H9 (cell line): ENCODE measurements around the gene SLC24A3. TPM values are rescaled to one million over a fixed set of nuclear protein-coding genes. Genes with fewer than 3 reads are reported as not detected.

Experiments used
- DNase-seq: peaks from one replicate; pipeline ENCODE4 v3.0.0-alpha.2; 2017
- H2AFZ ChIP-seq: one replicate; pipeline ENCODE4 v1.6.1; 2013; ENCODE audit warnings: mild to moderate bottlenecking, low read length, control low read depth, moderate library complexity
- H2AK5ac ChIP-seq: 2 replicates; pipeline ENCODE4 v1.6.1; 2013; ENCODE audit warnings: low read length, control low read depth, mixed read lengths; ENCODE audit not compliant: insufficient read length
- H2BK120ac ChIP-seq: one replicate; pipeline ENCODE4 v1.6.1; 2013; ENCODE audit warnings: low read depth, mild to moderate bottlenecking, low read length, control low read depth, inconsistent platforms; ENCODE audit not compliant: poor library complexity, severe bottlenecking
- H2BK12ac ChIP-seq: 2 replicates; pipeline ENCODE4 v1.6.1; 2013; ENCODE audit warnings: low read length, control low read depth, mixed read lengths, low read depth; ENCODE audit not compliant: insufficient read length
- H2BK15ac ChIP-seq: 2 replicates; pipeline ENCODE4 v1.6.1; 2013; ENCODE audit warnings: low read depth, low read length, control low read depth
- H2BK20ac ChIP-seq: one replicate; pipeline ENCODE4 v1.6.1; 2013; ENCODE audit warnings: low read depth, mild to moderate bottlenecking, low read length, control low read depth, inconsistent platforms; ENCODE audit not compliant: poor library complexity, severe bottlenecking
- H2BK5ac ChIP-seq: 2 replicates; pipeline ENCODE4 v1.6.1; 2013; ENCODE audit warnings: low read length, control low read depth, mixed read lengths; ENCODE audit not compliant: insufficient read length
- H3K14ac ChIP-seq: 2 replicates; pipeline ENCODE4 v1.6.1; 2013; ENCODE audit warnings: low read length, control low read depth; ENCODE audit not compliant: insufficient read depth
- H3K18ac ChIP-seq: 2 replicates; pipeline ENCODE4 v1.6.1; 2013; ENCODE audit warnings: low read depth, mild to moderate bottlenecking, mixed read lengths, low read length, control low read depth; ENCODE audit not compliant: insufficient read length
- H3K23ac ChIP-seq: 2 replicates; pipeline ENCODE4 v1.6.1; 2013; ENCODE audit warnings: low read length, control low read depth, mixed read lengths, low read depth; ENCODE audit not compliant: insufficient read length
- H3K23me2 ChIP-seq: 2 replicates; pipeline ENCODE4 v1.6.1; 2013; ENCODE audit warnings: low read depth, mild to moderate bottlenecking, mixed read lengths, low read length, control low read depth; ENCODE audit not compliant: insufficient read length, poor library complexity, severe bottlenecking
- H3K27ac ChIP-seq: 2 replicates; pipeline ENCODE4 v1.5.1; 2013; ENCODE audit warnings: low read length, control low read depth, mixed read lengths, low read depth; ENCODE audit not compliant: insufficient read length
- H3K27me3 ChIP-seq: 2 replicates; pipeline ENCODE4 v1.6.1; 2013; ENCODE audit warnings: low read length, control low read depth, inconsistent platforms; ENCODE audit not compliant: insufficient read depth
- H3K4ac ChIP-seq: 2 replicates; pipeline ENCODE4 v1.6.1; 2013; ENCODE audit warnings: low read depth, mild to moderate bottlenecking, control low read depth, inconsistent platforms, low read length, moderate library complexity
- H3K4me1 ChIP-seq: 2 replicates; pipeline ENCODE4 v1.6.1; 2013; ENCODE audit warnings: low read length, control low read depth, inconsistent platforms; ENCODE audit not compliant: insufficient read depth
- H3K4me2 ChIP-seq: 2 replicates; pipeline ENCODE4 v1.6.1; 2013; ENCODE audit warnings: low read length, control low read depth, mixed read lengths; ENCODE audit not compliant: insufficient read length, insufficient read depth
- H3K56ac ChIP-seq: 2 replicates; pipeline ENCODE4 v1.6.1; 2013; ENCODE audit warnings: low read depth, mild to moderate bottlenecking, mixed read lengths, low read length, control low read depth; ENCODE audit not compliant: insufficient read length
- H3K79me1 ChIP-seq: 2 replicates; pipeline ENCODE4 v1.6.1; 2013; ENCODE audit warnings: low read depth, mild to moderate bottlenecking, moderate library complexity, low read length, control low read depth, inconsistent platforms; ENCODE audit not compliant: insufficient read depth, poor library complexity, severe bottlenecking
- H3K79me2 ChIP-seq: 2 replicates; pipeline ENCODE4 v1.6.1; 2013; ENCODE audit warnings: low read length, control low read depth, inconsistent platforms; ENCODE audit not compliant: insufficient read depth
- H3K9ac ChIP-seq: 2 replicates; pipeline ENCODE4 v1.6.1; 2013; ENCODE audit warnings: low read length, control low read depth, mixed read lengths; ENCODE audit not compliant: insufficient read length; ENCODE audit errors: extremely low read depth
- H3K9me3 ChIP-seq: one replicate; pipeline ENCODE4 v1.6.1; 2013; ENCODE audit warnings: low read depth, low read length, inconsistent platforms; ENCODE audit not compliant: control insufficient read depth
- H3T11ph ChIP-seq: one replicate; pipeline ENCODE4 v1.6.1; 2013; ENCODE audit warnings: mild to moderate bottlenecking, low read length, control low read depth, inconsistent platforms
- H4K20me1 ChIP-seq: one replicate; pipeline ENCODE4 v1.6.1; 2013; ENCODE audit not compliant: control insufficient read depth, insufficient read length, insufficient read depth
- H4K5ac ChIP-seq: 2 replicates; pipeline ENCODE4 v1.6.1; 2013; ENCODE audit warnings: low read depth, mild to moderate bottlenecking, mixed read lengths, low read length, control low read depth; ENCODE audit not compliant: insufficient read length
- H4K8ac ChIP-seq: replicated peaks from 2 replicates; pipeline ENCODE4 v1.6.1; 2013; ENCODE audit warnings: low read length, control low read depth, mixed read lengths, low read depth; ENCODE audit not compliant: insufficient read length
- H4K91ac ChIP-seq: 2 replicates; pipeline ENCODE4 v1.6.1; 2013; ENCODE audit warnings: low read depth, mild to moderate bottlenecking, moderate library complexity, mixed read lengths, low read length, control low read depth; ENCODE audit not compliant: insufficient read length
- H3K27ac Mint-ChIP-seq, 3 experiments: 2 replicates in 2 of 3; 3 replicates in 1 of 3; pipeline ENCODE4 v1.8.0; 2020 to 2021; ENCODE audit warnings: mixed read lengths in 3 of 3, mild to moderate bottlenecking in 1 of 3, moderate library complexity in 1 of 3
- H3K27me3 Mint-ChIP-seq: 2 replicates; pipeline ENCODE4 v1.8.0; 2021; ENCODE audit warnings: low read depth, mild to moderate bottlenecking, moderate library complexity, mixed read lengths
- H3K36me3 Mint-ChIP-seq, 3 experiments: 2 replicates in 2 of 3; 3 replicates in 1 of 3; pipeline ENCODE4 v1.8.0; 2020 to 2021; ENCODE audit warnings: low read depth in 3 of 3, mixed read lengths in 3 of 3; ENCODE audit not compliant: insufficient read depth in 1 of 3
- H3K4me1 Mint-ChIP-seq, 2 experiments: 2 replicates each; pipeline ENCODE4 v1.8.0; 2020; ENCODE audit warnings: mixed read lengths in 2 of 2
- H3K4me3 Mint-ChIP-seq, 2 experiments: 2 replicates in 1 of 2; 3 replicates in 1 of 2; pipeline ENCODE4 v1.8.0; 2020 to 2021; ENCODE audit warnings: mild to moderate bottlenecking in 2 of 2, mixed read lengths in 2 of 2, moderate library complexity in 1 of 2
- H3K9me3 Mint-ChIP-seq, 2 experiments: 2 replicates in 1 of 2; 3 replicates in 1 of 2; pipeline ENCODE4 v1.8.0; 2020; ENCODE audit warnings: mild to moderate bottlenecking in 2 of 2, mixed read lengths in 2 of 2, moderate library complexity in 1 of 2
- CTCF ChIP-seq: fragments of 200-600 bp; sonication (generic); conservative IDR thresholded peaks from 3 replicates; pipeline ENCODE4 v1.8.0; 2021; ENCODE audit warnings: antibody characterized with exemption, mild to moderate bottlenecking
- WGBS: extraction: QIAGEN DNeasy Blood & Tissue Kit; methylation state at CpG from one replicate; pipeline ENCODE4 v1.1.7; 2013; ENCODE audit warnings: missing lambda C conversion rate, low lambda C conversion rate, mixed read lengths; ENCODE audit not compliant: insufficient read length; ENCODE audit errors: extremely low coverage; 5-methylcytosine and 5-hydroxymethylcytosine counted together
- total RNA-seq: library from RNA; stranded (reverse); gene quantifications from 2 replicates; pipeline ENCODE4 v1.2.1, GENCODE V29; 2021

The SLC24A3 gene
- total RNA-seq, 1 experiment from 2014 or later, result 0.83 TPM

GRCh38 chr20:19406381-19406780 lies 193.9 kb downstream of the SLC24A3 start:
- no peak for DNase-seq
- Histone ChIP-seq H3T11ph (no peak overlapping the region), H3K4me2 (no peak overlapping the region), H2AK5ac (no peak overlapping the region), H2BK5ac (no peak overlapping the region), H3K27ac (no peak overlapping the region), H2BK20ac (no peak overlapping the region), H3K79me2 (no peaks in the 10 kb centered on the region), H3K27me3 (no peaks in the 10 kb centered on the region), H4K20me1 (no peaks in the 10 kb centered on the region), H3K9me3 (no peaks in the 10 kb centered on the region), H3K9ac (no peak overlapping the region), H4K8ac (no peak overlapping the region), H2BK120ac (no peak overlapping the region), H3K18ac (no peak overlapping the region), H4K91ac (no peak overlapping the region), H3K23ac (no peak overlapping the region), H3K23me2 (no peaks in the 10 kb centered on the region), H3K4ac (no peak overlapping the region), H3K14ac (no peak overlapping the region), H2BK12ac (no peak overlapping the region), H2BK15ac (no peak overlapping the region), H4K5ac (no peak overlapping the region), H3K4me1 (no peaks in the 10 kb centered on the region), H3K79me1 (no peaks in the 10 kb centered on the region), H3K56ac (no peak overlapping the region), H2AFZ (no peak overlapping the region)
- WGBS, result no CpG with 5 or more reads among the region's 2 CpGs
- H3K36me3 Mint-ChIP-seq, result no peaks in the 10 kb centered on the region; a peak in 3 of 7 replicates
- H3K9me3 Mint-ChIP-seq, result no peaks in the 10 kb centered on the region
- H3K27me3 Mint-ChIP-seq, result no peaks in the 10 kb centered on the region; the same call in 1 of the 2 replicates
- peaks cover 9 to 21% of the 10 kb centered on the region in 2 experiments for H3K4me1 Mint-ChIP-seq
- no peak overlapping the region for H3K27ac Mint-ChIP-seq
- no peak overlapping the region for H3K4me3 Mint-ChIP-seq
- TF ChIP-seq CTCF, result no peak
